Sigmoid colon (tissue), 7 donors: ENCODE measurements around the gene C1GALT1. TPM values are rescaled to one million over a fixed set of nuclear protein-coding genes. Genes with fewer than 3 reads are reported as not detected.
"Not testable (repeated sequence)": the region's sequence is repeated elsewhere in the genome, so short reads cannot be mapped to it uniquely, and the experiment has no call there.

Experiments used
- DNase-seq: peaks from one replicate; pipeline ENCODE4 v3.0.0-alpha.2; 2019
- H3K27ac ChIP-seq, 4 donors: fragments of 200-600 bp; sonication (generic); one replicate each; pipeline ENCODE4 v1.5.1; 2016 to 2019; ENCODE audit warnings: mild to moderate bottlenecking in 1 of 4
- H3K27me3 ChIP-seq, 3 donors: fragments of 200-600 bp; sonication (generic); one replicate each; pipeline ENCODE4 v1.5.1; 2019; ENCODE audit warnings: mild to moderate bottlenecking in 1 of 3
- H3K36me3 ChIP-seq, 4 donors: fragments of 200-600 bp; sonication (generic); one replicate each; pipeline ENCODE4 v1.5.1; 2016 to 2019
- H3K4me1 ChIP-seq, 4 donors: fragments of 200-600 bp; sonication (generic); one replicate each; pipeline ENCODE4 v1.5.1; 2017 to 2019
- H3K4me3 ChIP-seq, 4 donors: fragments of 200-600 bp; sonication (generic); one replicate each; pipeline ENCODE4 v1.5.1; 2017 to 2019; ENCODE audit warnings: mild to moderate bottlenecking in 2 of 4, moderate library complexity in 1 of 4
- H3K9me3 ChIP-seq, 4 donors: fragments of 200-600 bp in 3 of 4; sonication (generic) in 3 of 4; one replicate each; pipeline versions ENCODE4 v1.5.1 to v1.6.1; 2013 to 2019
- CTCF ChIP-seq, 4 experiments: fragments of 450-650 bp in 3 of 4; fragments of 200-600 bp in 1 of 4; IDR thresholded peaks; one replicate each; pipeline ENCODE4 v1.5.1; 2016 to 2019; ENCODE audit warnings: antibody characterized with exemption in 4 of 4, mild to moderate bottlenecking in 3 of 4, moderate library complexity in 2 of 4
- EP300 ChIP-seq, 4 donors: sonication (generic); formaldehyde crosslinking; IDR thresholded peaks; one replicate each; pipeline ENCODE4 v1.6.1; 2017; ENCODE audit warnings: antibody characterized with exemption in 4 of 4
- POLR2A ChIP-seq, 2 donors: fragments of 450-650 bp; IDR thresholded peaks; one replicate each; pipeline ENCODE4 v1.6.1; 2016; ENCODE audit warnings: antibody characterized with exemption in 2 of 2, mild to moderate bottlenecking in 2 of 2, moderate library complexity in 2 of 2
- POLR2AphosphoS5 ChIP-seq, 4 donors: sonication (generic); formaldehyde crosslinking; IDR thresholded peaks; one replicate each; pipeline ENCODE4 v1.6.1; 2017; ENCODE audit warnings: antibody characterized with exemption in 4 of 4
- WGBS, 2 donors: extraction: QIAGEN DNeasy Blood & Tissue Kit; methylation state at CpG; one replicate each; pipeline ENCODE4 v1.1.7; 2013; 5-methylcytosine and 5-hydroxymethylcytosine counted together
- intact Hi-C: fragments of 100-400 bp; cut with DNase I; formaldehyde crosslinking; loops from one replicate; pipeline ENCODE4 v1.15.1; 2023
- polyA plus RNA-seq, 3 donors: library from polyadenylated mRNA; stranded (reverse); fragments of 200-250 nt; gene quantifications; one replicate each; pipeline ENCODE4 v1.2.3, GENCODE V29; 2013
- total RNA-seq, 4 donors: library from RNA; depleted of rRNA; stranded (reverse); fragments of >200 nt; gene quantifications; one replicate each; pipeline ENCODE4 v1.1.0, GENCODE V29; 2016
- donor health status: healthy with polysubstance abuse.
- donor health status: Bipolar disorder and iron deficiency.
- donor health status: healthy.

Gene C1GALT1
- total and polyA plus RNA-seq, 7 donors = 4.8 to 19.8 (median 11.6) TPM

- H3K27me3 ChIP-seq = no peaks in the 10 kb centered on the region
- no peak for DNase-seq
- 49 to 64% methylated on average over 6 of the region's 6 CpGs for WGBS, 2 donors
- H3K4me1 ChIP-seq = no peaks in the 10 kb centered on the region
- intact Hi-C loops = no loop called here
- H3K4me3 ChIP-seq = no peak overlapping the region
- TF ChIP-seq EP300 (IDR thresholded peaks at IDR 0.05) (no peak), POLR2AphosphoS5 (IDR thresholded peaks at IDR 0.05) (no peak), POLR2A (IDR thresholded peaks at IDR 0.05) (no peak), CTCF (IDR thresholded peaks at IDR 0.05) (no peak)
- H3K36me3 ChIP-seq = no peaks in the 10 kb centered on the region
- no peaks in the 10 kb centered on the region for H3K9me3 ChIP-seq
- peak overlapping the region in 1 of 4 donors; percentile 48 for H3K27ac ChIP-seq
Observed at GRCh38 chr7:7136466-7137381, 45.6 kb upstream of the C1GALT1 start.

GRCh38 chr7:7138897-7139296, 43.4 kb upstream of the C1GALT1 start:
- H3K4me1 ChIP-seq = no peaks in the 10 kb centered on the region
- H3K27me3 ChIP-seq = no peaks in the 10 kb centered on the region
- no peaks in the 10 kb centered on the region for H3K36me3 ChIP-seq
- intact Hi-C loops = no loop called here
- H3K27ac ChIP-seq = no peak overlapping the region
- 89 to 93% methylated on average over 8 of the region's 8 CpGs for WGBS, 2 donors
- H3K9me3 ChIP-seq = no peaks in the 10 kb centered on the region
- TF ChIP-seq POLR2AphosphoS5 (IDR thresholded peaks at IDR 0.05) (no peak), EP300 (IDR thresholded peaks at IDR 0.05) (no peak), POLR2A (IDR thresholded peaks at IDR 0.05) (no peak), CTCF (IDR thresholded peaks at IDR 0.05) (no peak)
- H3K4me3 ChIP-seq = no peak overlapping the region
- DNase-seq = no peak

GRCh38 chr7:7143404-7143803, 38.9 kb upstream of the C1GALT1 start:
- H3K27me3 ChIP-seq, DNase-seq, H3K27ac ChIP-seq, intact Hi-C loops, H3K4me1 ChIP-seq, H3K4me3 ChIP-seq, H3K9me3 ChIP-seq, H3K36me3 ChIP-seq: not testable (repeated sequence)
- 83 to 95% methylated on average over 1 of the region's 1 CpG for WGBS, 2 donors

- H3K27ac ChIP-seq, H3K4me1 ChIP-seq, intact Hi-C loops, DNase-seq, H3K36me3 ChIP-seq, H3K4me3 ChIP-seq, H3K9me3 ChIP-seq, H3K27me3 ChIP-seq: not testable (repeated sequence)
- WGBS, 2 donors = 73 to 89% methylated on average over 4 of the region's 4 CpGs
Observed at GRCh38 chr7:7145151-7145550, 37.2 kb upstream of the C1GALT1 start.

GRCh38 chr7:7146837-7147236, 35.5 kb upstream of the C1GALT1 start:
- Histone ChIP-seq H3K4me1 (peaks cover 0 to 5% (median 0%) of the 10 kb centered on the region in 4 donors), H3K9me3 (no peaks in the 10 kb centered on the region), H3K4me3 (no peak overlapping the region), H3K36me3 (no peaks in the 10 kb centered on the region), H3K27ac (no peak overlapping the region), H3K27me3 (no peaks in the 10 kb centered on the region)
- 72 to 76% methylated on average over 3 of the region's 3 CpGs for WGBS, 2 donors
- TF ChIP-seq EP300 (IDR thresholded peaks at IDR 0.05) (no peak), POLR2A (IDR thresholded peaks at IDR 0.05) (no peak), CTCF (IDR thresholded peaks at IDR 0.05) (no peak), POLR2AphosphoS5 (IDR thresholded peaks at IDR 0.05) (no peak)
- no peak for DNase-seq
- intact Hi-C loops = no loop called here
